ENCODE data around the gene DNAH12.
"Not testable (repeated sequence)": the region's sequence is repeated elsewhere in the genome, so short reads cannot be mapped to it uniquely, and the experiment has no call there.

Gene DNAH12

GRCh38 chr3:57335283-57335938, 208.7 kb downstream of the DNAH12 start:
- no peak overlapping the region for H3K4me3 ChIP-seq (ENCODE audit: low read depth, low read length)
- no peak for TF ChIP-seq CTCF (IDR thresholded peaks at IDR 0.05; ENCODE audit: low read depth, low read length)

- TF ChIP-seq CTCF (IDR thresholded peaks at IDR 0.05; ENCODE audit: low read depth, low read length): no peak
Observed at GRCh38 chr3:57331078-57331610, 213.0 kb downstream of the DNAH12 start.

GRCh38 chr3:57326498-57326897, 217.6 kb downstream of the DNAH12 start:
- H3K4me3 ChIP-seq (ENCODE audit: low read depth, low read length): not testable (repeated sequence)

More at GRCh38 chr3:57331078-57331610, 213.0 kb downstream of the DNAH12 start:
- no peak overlapping the region for H3K4me3 ChIP-seq (ENCODE audit: low read depth, low read length)

- no peak overlapping the region for H3K4me3 ChIP-seq (ENCODE audit: low read depth, low read length)
- no peak for TF ChIP-seq CTCF (IDR thresholded peaks at IDR 0.05; ENCODE audit: low read depth, low read length)
Observed at GRCh38 chr3:57314204-57314603, 229.9 kb downstream of the DNAH12 start.

GRCh38 chr3:57309769-57310360, 234.3 kb downstream of the DNAH12 start:
- no peak for TF ChIP-seq CTCF (IDR thresholded peaks at IDR 0.05; ENCODE audit: low read depth, low read length)
- H3K4me3 ChIP-seq (ENCODE audit: low read depth, low read length): no peak overlapping the region

- not testable (repeated sequence) for H3K4me3 ChIP-seq (ENCODE audit: low read depth, low read length)
Observed at GRCh38 chr3:57303520-57303919, 240.6 kb downstream of the DNAH12 start.

GRCh38 chr3:57298041-57298440, 246.1 kb downstream of the DNAH12 start:
- no peak overlapping the region for H3K4me3 ChIP-seq (ENCODE audit: low read depth, low read length)
- no peak for TF ChIP-seq CTCF (IDR thresholded peaks at IDR 0.05; ENCODE audit: low read depth, low read length)

GRCh38 chr3:57292897-57293526, 251.1 kb downstream of the DNAH12 start:
- no peak overlapping the region for H3K4me3 ChIP-seq (ENCODE audit: low read depth, low read length)
- no peak for TF ChIP-seq CTCF (IDR thresholded peaks at IDR 0.05; ENCODE audit: low read depth, low read length)
